RPMI8226 (cell line): ENCODE data around the gene QSER1.
"Not testable (repeated sequence)": the region's sequence is repeated elsewhere in the genome, so short reads cannot be mapped to it uniquely, and the experiment has no call there.

Source experiments
- DNase-seq: peaks from one replicate; pipeline ENCODE4 v3.0.0-alpha.2; 2015

Gene QSER1

DNA sequence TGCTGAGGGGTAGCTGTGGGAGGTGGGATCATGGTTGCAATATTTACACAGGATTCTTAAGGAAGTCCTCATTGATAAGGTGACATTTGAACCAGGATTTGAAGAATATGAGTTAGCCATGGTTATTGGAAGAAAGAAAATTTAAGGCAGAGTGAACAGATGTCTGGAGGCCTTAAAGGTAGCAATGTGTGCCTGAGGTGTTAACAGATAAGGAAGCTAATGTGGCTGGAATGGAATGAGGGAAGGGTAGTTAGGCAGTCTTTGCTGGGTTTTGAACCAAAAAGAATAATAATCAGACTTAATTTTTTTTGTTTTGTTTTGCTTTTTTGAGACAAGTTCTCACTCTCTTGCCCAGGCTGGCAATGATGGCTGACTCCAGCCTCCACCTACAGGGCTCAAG is 113.4 kb downstream of the QSER1 start:
- no peak for DNase-seq

DNA sequence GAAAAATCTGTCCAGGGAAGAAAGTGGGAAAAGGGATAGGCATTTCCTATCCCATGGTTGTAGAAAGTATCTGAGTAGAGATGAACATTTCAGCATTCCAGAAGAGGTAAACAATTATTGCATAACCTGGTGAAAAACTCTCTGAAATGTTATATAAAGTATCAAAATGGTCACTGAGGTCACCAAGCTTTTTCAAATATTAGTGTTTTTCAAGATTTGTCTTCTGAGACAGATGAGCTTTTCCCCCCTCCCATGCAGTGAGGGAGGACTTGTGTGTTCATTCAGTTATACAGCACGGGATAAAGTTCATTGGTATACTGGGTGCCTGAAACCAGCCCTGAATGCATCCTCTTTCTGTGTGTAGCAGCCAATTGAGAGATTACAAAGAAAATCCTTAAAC is 121.1 kb downstream of the QSER1 start:
- no peak for DNase-seq

DNA sequence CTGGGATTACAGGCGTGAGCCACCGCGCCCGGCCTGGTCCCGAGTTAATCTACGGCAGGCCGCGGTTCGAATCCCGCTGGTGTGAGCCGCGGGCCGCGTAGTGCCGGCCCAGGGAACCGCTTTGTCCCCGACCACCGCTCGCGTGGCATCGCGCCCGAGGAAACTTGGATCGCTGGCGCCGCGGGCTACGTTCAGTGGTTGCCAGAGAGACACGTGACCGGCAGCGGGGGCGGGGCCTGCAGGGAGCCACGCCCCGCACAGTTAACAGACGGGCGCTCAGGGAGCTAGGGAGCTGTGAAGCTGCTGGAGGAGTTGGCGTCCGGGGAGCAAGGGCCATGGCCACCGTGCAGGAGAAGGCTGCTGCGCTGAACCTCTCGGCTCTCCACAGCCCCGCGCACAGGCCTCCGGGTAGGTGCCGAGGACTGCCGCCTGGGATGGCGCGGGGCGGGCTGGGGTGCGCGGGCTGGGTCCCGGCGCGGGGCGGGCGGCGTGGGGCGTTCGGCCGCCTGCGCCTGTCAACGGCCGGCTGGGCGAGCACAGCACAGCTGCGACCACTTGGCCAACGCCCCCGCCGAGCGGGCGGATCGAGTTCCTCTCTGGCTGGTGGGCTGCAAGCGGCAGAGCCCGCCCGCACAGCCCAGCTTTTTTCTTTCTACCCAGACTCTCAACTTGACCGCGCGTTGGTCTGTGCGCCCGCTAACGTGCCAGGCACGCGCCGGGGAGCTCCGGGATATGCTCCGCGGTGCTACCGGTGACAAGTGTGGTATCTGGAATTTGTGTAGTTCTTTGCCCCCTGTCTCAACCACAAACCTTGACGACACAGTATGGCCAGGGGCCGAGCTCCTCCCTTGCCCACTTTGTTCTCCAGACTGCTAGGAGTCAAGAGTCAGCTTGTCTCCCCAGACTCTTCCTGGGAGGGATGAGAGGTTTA is 123.3 kb downstream of the QSER1 start, which contains the start of gene DEPDC7:
Gene DEPDC7 (plus strand): TSS at position 258 of the 931 bp plus-strand sequence. CDS start 78 bp downstream, at position 336.
- DNase-seq: no peak

DNA sequence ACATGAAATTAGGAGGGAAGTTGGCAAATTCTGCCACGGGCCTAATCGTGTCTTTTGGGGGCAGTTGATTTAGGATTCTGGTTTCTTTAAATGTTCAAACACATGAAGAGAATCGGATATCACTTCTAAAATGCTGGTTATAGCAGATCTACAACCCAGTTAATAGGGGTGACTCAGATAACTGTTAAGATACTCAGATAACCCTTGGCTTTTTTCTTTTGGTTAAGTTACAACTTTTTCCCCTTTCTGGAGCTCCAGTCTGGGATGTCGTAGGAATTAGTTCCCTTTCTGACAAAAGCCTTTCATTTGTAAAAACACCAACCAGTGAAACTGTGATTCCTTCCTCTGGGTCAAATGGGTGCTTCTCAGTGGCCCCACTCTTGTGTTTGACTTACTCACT is 124.0 kb downstream of the QSER1 start:
- no peak for DNase-seq

DNA sequence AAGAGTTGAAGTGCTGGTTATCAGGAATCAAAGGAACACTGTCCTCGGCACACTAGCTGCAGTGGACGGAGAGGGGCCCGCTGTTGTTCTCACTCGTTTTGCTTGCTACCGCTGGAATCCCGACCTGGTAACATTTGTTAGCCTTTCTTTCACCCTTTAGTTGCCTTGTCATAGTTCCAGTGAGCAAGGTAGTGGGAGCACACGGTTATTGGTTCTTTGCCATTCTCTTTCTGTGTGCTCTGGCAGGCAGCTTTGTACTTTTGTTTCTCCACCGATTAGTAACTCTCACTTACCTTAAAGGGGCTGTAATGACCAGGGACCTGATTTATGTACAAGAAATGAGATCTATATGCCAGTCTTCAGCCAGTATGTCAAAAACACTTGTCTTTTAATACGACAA is 124.9 kb downstream of the QSER1 start:
- DNase-seq: no peak

DNA sequence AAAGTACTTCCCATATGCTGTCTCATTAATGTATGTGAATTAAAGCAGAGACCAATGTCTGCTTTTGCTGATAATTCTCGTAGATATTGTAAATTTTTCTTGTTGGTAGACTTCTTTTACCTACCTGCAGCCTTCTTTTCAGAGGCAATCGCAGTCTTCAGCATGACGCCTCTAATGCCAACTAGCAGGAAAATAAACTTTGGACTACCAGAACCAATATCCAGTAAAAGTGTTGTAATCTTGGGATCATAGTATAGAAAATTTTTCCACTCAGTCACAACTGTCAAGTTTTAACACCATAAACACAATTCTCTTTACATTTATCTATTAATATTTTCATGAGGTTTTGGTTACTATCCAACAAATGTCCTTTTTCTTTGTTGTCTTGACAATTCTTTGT is 125.4 kb downstream of the QSER1 start:
- no peak for DNase-seq

DNA sequence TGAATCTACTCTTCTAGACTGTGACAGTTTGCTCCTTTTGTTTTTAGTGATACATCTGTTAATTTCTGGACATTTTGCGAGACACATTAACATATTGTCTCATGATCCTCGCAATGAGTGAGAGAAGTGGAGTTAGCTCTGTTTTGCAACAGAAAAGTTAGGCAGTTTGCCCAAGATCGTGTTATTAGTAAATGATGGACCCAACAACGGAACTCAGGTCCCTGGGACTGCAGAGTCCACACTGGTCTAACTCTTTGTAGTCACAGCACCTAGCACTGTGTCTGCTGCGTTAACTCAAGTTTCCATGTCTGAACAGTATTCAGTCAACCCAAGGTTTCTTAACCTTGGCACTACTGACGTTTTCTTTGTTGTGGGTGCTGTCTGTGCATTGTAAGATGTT is 126.2 kb downstream of the QSER1 start:
- no peak for DNase-seq

DNA sequence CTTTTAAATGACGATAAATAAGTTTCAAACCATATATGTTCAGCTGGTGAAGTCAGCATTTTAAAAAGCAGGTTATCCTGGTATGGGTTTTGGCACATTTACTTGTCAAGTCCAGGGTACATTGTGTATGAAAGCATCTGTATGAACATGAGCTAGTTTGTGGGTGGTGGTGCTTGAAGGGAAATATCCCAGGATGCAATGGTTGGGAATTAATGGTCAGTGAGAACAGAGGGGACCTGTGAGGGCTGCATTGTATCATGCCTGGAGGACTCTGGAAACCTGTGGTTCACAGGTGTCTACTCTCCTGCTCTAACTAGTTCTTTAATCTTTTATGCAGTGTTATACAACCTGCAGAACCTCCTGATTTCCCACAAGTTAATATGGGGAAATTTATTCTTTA is 128.9 kb downstream of the QSER1 start:
- DNase-seq: no peak

DNA sequence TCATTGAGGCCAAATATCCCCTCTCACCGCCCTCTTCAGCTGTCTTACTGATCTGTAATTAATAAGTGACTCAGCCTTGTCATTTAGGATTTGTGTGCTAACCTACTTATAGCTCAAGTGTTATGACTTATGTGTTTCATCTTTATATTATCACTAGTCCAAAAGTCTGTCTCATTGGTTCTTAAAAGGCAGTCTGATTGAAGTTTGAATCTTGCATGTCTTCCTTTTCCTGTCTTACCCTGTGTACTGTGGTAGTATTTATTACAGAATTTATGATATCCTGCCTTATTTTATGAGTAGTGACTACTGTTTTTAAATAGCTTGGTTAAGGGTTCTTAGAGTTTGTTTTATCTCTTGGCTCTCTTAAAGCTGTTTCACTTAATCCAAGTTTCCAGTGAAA is 129.3 kb downstream of the QSER1 start:
- DNase-seq: no peak

DNA sequence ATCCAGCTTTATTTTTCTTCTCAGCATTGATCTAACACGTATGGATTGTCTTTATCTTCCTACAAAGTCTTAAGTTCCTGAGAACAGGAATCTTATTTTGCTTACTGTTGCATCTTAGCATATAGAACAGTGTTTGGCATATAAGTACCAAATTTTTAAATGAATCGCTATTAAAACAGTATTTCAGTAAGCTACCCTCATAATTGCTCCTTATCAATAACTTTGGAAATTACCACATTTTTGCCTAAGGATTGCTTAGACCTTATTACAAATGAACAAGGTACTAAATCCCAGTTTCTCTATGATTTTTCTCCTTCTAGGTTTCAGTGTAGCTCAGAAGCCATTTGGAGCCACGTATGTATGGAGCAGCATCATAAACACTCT is 132.7 kb downstream of the QSER1 start:
- no peak for DNase-seq

DNA sequence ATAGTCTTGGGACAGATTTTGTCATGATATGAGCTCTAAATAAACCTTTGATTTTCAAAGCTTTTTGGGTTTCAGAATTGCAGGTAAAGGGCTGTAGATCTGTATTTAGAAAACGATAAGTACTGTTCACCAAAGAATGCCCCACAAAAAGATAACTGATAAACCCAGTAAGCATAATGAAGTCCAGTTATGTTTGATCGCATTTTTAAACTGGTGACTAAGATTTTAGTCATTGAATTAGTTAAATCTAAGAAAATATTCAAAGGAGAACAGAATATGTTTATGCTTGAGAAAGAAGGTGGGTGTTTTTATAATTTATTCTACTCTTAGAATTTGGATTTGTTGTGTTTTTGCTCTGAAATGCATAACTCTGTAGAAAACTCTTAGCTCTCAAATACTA is 134.6 kb downstream of the QSER1 start:
- no peak for DNase-seq

DNA sequence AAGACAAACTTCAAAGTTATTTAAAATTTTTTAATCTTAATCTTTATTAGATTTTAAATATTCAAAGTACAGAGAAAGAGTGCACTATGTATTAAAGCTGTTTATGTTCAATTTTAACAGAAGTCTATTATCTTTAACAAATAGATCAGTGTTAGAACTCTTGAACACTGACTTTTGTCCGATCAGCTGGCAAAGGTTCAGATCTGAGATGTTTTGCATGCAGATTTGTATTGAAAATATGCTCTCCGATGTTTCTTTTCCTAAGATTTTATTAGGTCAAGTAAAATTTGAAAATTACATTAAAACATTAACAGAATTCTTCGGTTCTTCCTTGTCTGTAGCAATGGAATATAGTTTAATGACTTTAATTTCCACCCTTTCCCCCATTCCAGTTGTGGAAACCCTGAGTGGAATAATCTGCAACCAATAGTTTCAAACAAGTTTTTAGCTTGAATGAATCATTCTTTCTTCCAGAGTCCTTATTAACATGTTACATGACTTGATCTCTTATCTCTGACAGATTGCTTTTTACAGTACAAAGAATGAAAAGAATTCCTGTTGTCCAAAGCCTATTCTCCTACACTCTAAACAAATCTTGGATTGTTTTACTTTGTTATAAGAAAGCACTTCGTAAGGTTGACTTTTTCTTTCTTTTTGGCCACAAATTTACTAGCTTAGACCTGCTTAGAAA is 135.4 kb downstream of the QSER1 start:
- DNase-seq: no peak

DNA sequence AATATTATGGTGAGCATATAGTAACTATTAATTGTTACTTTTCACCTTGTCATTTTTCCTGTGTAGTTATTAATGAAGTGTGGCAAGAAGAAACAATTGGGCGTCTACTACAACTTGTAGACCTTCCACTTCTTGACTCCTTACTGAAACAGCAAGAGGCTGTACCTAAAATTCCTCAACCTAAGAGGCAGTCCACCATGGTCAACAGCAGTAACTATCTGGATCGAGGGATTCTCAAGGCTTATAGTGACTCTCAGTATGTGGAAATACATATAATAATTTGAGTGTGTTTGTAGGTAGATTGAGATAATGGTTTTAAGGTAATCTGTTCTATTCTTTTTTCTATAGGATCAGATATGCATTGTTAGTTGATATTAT is 135.9 kb downstream of the QSER1 start:
- no peak for DNase-seq

DNA sequence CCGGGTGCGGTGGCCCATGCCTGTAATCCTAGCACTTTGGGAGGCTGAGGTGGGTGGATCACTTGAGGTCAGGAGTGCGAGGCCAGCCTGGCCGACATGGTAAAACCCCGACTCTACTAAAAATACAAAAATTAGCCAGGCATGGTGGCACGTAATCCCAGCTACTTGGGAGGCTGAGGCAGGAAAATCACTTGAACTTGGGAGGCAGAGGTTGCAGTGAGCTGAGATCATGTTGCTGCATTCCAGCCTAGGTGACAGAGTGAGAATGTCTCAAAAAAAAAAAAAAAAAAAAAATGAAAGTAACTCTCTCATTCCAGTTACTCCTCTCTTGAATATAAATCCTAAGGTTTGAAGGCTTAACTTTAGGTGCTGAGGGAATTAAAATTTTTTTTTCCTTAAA is 136.6 kb downstream of the QSER1 start:
- not testable (repeated sequence) for DNase-seq
